ENCODE data around the gene FBRSL1. TPM values are rescaled to one million over a fixed set of nuclear protein-coding genes. Genes with fewer than 3 reads are reported as not detected.
"Not testable (repeated sequence)": the region's sequence is repeated elsewhere in the genome, so short reads cannot be mapped to it uniquely, and the experiment has no call there.

The FBRSL1 gene
- total RNA-seq, 1 donor from 2014 or later: 66.0 TPM

DNA sequence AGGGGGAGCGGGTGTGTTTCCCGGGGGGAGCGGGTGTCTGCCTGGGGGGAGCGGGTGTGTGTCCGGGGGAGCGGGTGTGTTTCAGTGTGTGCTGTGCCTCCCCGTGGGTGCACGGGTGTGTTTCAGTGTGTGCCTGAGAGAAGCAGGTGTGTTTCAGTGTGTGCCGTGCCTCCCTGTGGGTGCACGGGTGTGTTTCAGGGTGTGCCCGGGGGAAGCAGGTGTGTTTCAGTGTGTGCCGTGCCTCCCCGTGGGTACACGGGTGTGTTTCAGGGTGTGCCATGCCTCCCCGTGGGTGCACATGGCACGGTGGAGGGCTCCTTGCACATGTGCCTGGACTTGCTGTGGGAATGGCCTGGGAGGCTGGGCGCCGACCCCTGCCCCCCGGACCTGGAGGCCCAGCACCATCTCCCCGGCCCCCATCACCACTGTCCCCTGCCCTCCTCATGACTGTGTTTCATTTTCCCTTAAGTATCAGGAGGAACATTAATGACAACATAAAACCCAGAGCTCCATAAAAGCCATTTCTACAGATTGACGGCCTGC lies 38.7 kb downstream of the FBRSL1 start:
- no peaks in the 10 kb centered on the region for H3K27me3 ChIP-seq (ENCODE audit: low read depth)
- H3K4me1 ChIP-seq: peaks cover 10% of the 10 kb centered on the region
- intact Hi-C loops (cut with micrococcal nuclease): loop anchor here (10.0 kb wide), 1 partner anchor 114 kb away; no protein-coding TSS in a partner anchor
- H3K27ac ChIP-seq (replicated peaks): no peak overlapping the region
- H3K9me3 ChIP-seq (replicated peaks): no peaks in the 10 kb centered on the region
- H3K36me3 ChIP-seq: peaks cover 5% of the 10 kb centered on the region
- H3K4me3 ChIP-seq: no peak overlapping the region
- no peak for DNase-seq
- TF ChIP-seq, protein P1, sequence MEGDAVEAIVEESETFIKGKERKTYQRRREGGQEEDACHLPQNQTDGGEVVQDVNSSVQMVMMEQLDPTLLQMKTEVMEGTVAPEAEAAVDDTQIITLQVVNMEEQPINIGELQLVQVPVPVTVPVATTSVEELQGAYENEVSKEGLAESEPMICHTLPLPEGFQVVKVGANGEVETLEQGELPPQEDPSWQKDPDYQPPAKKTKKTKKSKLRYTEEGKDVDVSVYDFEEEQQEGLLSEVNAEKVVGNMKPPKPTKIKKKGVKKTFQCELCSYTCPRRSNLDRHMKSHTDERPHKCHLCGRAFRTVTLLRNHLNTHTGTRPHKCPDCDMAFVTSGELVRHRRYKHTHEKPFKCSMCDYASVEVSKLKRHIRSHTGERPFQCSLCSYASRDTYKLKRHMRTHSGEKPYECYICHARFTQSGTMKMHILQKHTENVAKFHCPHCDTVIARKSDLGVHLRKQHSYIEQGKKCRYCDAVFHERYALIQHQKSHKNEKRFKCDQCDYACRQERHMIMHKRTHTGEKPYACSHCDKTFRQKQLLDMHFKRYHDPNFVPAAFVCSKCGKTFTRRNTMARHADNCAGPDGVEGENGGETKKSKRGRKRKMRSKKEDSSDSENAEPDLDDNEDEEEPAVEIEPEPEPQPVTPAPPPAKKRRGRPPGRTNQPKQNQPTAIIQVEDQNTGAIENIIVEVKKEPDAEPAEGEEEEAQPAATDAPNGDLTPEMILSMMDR (IDR thresholded peaks at IDR 0.05; ENCODE audit: borderline replicate concordance): no peak

DNA sequence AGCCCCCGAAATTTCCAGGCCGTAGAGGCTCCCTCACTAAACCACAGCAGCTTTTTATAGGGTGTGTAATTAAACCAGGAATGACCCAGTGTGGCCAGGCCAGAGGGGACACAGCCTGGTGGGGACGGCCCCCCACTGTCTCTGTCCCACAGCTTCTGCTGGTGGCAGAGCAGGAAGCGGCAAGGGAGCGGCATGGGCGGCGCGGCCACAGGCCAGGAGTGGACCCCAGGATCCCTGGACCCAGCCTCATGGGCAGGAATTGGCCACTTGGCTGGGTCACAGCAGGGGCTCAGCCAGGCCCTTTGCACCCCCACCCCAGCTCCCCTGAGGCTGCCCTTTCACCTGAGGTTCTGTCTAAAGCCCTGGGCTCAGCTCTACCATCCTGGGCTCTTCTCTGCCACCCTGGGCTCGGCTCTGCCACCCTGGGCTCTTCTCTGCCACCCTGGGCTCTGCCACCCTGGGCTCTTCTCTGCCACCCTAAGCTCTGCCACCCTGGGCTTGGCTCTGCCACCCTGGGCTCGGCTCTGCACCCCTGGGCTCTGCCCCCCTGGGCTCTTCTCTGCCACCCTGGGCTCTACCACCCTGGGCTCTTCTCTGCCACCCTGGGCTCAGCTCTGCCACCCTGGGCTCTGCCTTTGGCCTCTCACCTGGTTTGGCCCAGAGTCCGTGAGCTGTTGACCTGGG lies 39.3 kb downstream of the FBRSL1 start:
- intact Hi-C loops (cut with micrococcal nuclease): loop anchor here (10.0 kb wide), 1 partner anchor 114 kb away; no protein-coding TSS in a partner anchor
- no peaks in the 10 kb centered on the region for H3K9me3 ChIP-seq (replicated peaks)
- H3K4me3 ChIP-seq: no peak overlapping the region
- no peak for DNase-seq
- H3K27ac ChIP-seq (replicated peaks): no peak overlapping the region
- H3K36me3 ChIP-seq: peaks cover 5% of the 10 kb centered on the region
- TF ChIP-seq, protein P1 (IDR thresholded peaks at IDR 0.05; ENCODE audit: borderline replicate concordance): no peak
- no peaks in the 10 kb centered on the region for H3K27me3 ChIP-seq (ENCODE audit: low read depth)
- peaks cover 4% of the 10 kb centered on the region for H3K4me1 ChIP-seq

DNA sequence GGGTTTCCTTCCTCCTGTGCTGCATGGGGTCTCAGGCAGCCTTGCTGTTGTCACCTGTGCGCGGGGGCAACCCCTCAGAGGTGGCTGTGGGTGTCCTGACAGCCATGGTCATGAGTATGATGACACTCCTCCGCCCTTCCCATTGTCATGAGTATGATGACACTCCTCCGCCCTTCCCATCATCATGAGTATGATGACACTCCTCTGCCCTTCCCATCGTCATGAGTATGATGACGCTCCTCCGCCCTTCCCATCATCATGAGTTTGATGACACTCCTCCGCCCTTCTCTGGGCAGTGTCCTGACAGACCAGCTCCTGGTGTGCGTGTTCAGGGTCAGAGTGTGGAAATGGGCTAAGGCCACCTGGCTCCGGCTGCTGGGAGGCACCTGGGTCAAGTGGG lies 40.0 kb downstream of the FBRSL1 start:
- DNase-seq: no peak
- intact Hi-C loops (cut with micrococcal nuclease): loop anchor here (10.0 kb wide), 1 partner anchor 115 kb away; no protein-coding TSS in a partner anchor
- Histone ChIP-seq H3K27ac (replicated peaks) (no peak overlapping the region), H3K9me3 (replicated peaks) (no peaks in the 10 kb centered on the region), H3K4me1 (no peaks in the 10 kb centered on the region), H3K27me3 (ENCODE audit: low read depth) (no peaks in the 10 kb centered on the region), H3K4me3 (no peak overlapping the region), H3K36me3 (peaks cover 5% of the 10 kb centered on the region)
- TF ChIP-seq, protein P1 (IDR thresholded peaks at IDR 0.05; ENCODE audit: borderline replicate concordance): no peak

DNA sequence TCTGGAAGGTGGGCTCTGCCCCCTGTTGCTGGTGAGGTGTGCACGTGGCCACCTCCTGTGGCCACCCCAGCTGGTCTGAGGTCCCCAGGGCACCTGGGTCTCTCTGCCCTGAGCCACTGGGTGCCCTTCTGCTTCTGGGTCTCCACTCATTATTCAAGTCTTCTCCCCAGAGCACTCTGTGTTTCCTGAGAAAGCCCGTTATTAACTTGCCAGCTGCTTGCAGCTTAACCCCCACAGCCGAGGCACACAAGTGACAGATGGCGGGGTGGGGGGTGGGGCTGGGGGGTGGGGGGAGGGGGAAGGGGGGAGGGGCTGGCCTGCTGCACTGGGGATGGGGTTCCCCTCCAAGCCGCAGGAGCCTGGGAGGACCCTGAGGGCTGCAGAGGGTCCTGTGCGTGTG lies 40.5 kb downstream of the FBRSL1 start:
- Histone ChIP-seq H3K4me1 (no peaks in the 10 kb centered on the region), H3K4me3 (no peak overlapping the region), H3K27ac (replicated peaks) (no peak overlapping the region), H3K27me3 (ENCODE audit: low read depth) (no peaks in the 10 kb centered on the region), H3K9me3 (replicated peaks) (no peaks in the 10 kb centered on the region), H3K36me3 (peaks cover 5% of the 10 kb centered on the region)
- DNase-seq: no peak
- TF ChIP-seq, protein P1 (IDR thresholded peaks at IDR 0.05; ENCODE audit: borderline replicate concordance): no peak
- intact Hi-C loops (cut with micrococcal nuclease): no loop called here

DNA sequence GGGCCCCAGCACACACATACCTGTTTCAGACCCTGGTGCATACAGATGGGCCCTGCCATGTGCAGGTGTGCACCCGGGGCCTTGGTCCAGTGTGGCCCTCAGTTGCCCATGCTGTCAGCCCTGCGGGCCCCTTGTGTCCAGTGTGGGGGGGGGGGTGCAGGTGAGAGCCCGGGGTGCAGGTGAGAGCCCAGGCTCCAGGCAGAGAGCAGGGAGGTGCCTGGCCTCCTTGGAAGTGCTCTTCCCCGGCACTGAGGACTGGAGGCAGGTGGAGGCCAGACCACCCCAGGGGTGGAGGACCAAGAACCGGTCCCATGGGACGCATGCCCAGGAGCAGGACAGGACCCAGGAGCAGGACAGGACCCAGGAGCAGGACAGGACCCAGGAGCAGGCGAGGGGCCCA lies 40.9 kb downstream of the FBRSL1 start:
- H3K27me3 ChIP-seq (ENCODE audit: low read depth): no peaks in the 10 kb centered on the region
- intact Hi-C loops (cut with micrococcal nuclease): no loop called here
- DNase-seq: no peak
- no peak overlapping the region for H3K4me3 ChIP-seq
- TF ChIP-seq, protein P1 (IDR thresholded peaks at IDR 0.05; ENCODE audit: borderline replicate concordance): no peak
- no peak overlapping the region for H3K27ac ChIP-seq (replicated peaks)
- peaks cover 2% of the 10 kb centered on the region for H3K36me3 ChIP-seq
- no peaks in the 10 kb centered on the region for H3K4me1 ChIP-seq
- no peaks in the 10 kb centered on the region for H3K9me3 ChIP-seq (replicated peaks)

DNA sequence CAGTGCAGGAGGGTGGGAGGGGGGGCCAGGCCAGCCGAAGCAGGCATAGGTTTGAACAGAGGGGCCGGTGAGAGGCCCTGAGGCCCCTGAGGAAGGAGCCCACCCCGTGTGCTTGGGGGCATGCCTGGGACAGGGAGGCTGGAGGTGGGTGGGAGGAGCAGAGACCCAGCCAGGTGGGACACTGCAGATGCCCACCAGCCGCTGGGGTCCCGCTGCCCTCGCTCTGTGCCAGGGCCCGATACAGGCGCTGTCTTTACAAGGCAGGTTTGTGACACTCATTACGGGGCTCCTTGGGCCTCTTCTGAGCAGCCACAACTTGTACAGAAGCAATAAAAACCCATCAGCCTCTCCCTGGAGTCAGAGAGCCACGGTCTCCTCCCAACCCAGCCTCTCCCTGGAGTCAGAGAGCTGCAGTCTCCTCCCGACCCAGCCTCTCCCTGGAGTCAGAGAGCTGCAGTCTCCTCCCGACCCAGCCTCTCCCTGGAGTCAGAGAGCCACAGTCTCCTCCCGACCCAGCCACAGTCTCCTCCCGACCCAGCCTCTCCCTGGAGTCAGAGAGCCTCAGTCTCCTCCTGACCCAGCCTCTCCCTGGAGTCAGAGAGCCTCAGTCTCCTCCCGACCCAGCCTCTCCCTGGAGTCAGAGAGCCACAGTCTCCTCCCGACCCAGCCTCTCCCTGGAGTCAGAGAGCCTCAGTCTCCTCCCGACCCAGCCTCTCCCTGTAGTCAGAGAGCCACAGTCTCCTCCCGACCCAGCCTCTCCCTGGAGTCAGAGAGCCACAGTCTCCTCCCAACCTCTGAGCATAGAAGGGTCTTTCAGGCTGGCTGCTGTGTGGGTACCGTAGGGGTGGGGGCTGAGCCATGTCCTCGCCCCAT lies 43.0 kb downstream of the FBRSL1 start:
- H3K4me1 ChIP-seq; DNase-seq; H3K4me3 ChIP-seq; H3K27ac ChIP-seq (replicated peaks); H3K27me3 ChIP-seq (ENCODE audit: low read depth); H3K9me3 ChIP-seq (replicated peaks); H3K36me3 ChIP-seq; intact Hi-C loops (cut with micrococcal nuclease): not testable (repeated sequence)

Data from left ventricle myocardium inferior (tissue), 1 donor.